Keratinocyte (primary cell): ENCODE results near the gene OR1M1. TPM values are rescaled to one million over a fixed set of nuclear protein-coding genes. Genes with fewer than 3 reads are reported as not detected.
"Not testable (repeated sequence)": the region's sequence is repeated elsewhere in the genome, so short reads cannot be mapped to it uniquely, and the experiment has no call there.

Experiments
- DNase-seq: peaks from one replicate; pipeline ENCODE4 v3.0.0-alpha.2; 2011; ENCODE audit warnings: low read depth, missing footprints, low spot score
- FAIRE-seq: peaks from 2 replicates; lab custom pipeline; 2011; peaks lifted over from hg19 to GRCh38; lab: Jason Lieb, UNC
- H2AFZ ChIP-seq: 2 replicates; pipeline ENCODE4 v1.6.0; 2012; ENCODE audit warnings: low read length, control low read depth, inconsistent platforms; ENCODE audit not compliant: control insufficient read depth
- H3K27ac ChIP-seq: 2 replicates; pipeline ENCODE4 v1.5.1; 2011; ENCODE audit warnings: low read length; ENCODE audit not compliant: control insufficient read depth, insufficient read depth
- H3K27me3 ChIP-seq: 3 replicates; pipeline ENCODE4 v1.6.0; 2011; ENCODE audit warnings: low read length; ENCODE audit not compliant: control insufficient read depth, insufficient read depth; ENCODE audit errors: extremely low read depth
- H3K36me3 ChIP-seq, 2 experiments: 2 replicates in 1 of 2; 3 replicates in 1 of 2; pipeline ENCODE4 v1.5.1; 2011; ENCODE audit warnings: low read length in 2 of 2, mild to moderate bottlenecking in 1 of 2; ENCODE audit not compliant: control insufficient read depth in 2 of 2, insufficient read depth in 2 of 2; ENCODE audit errors: extremely low read depth in 1 of 2
- H3K4me1 ChIP-seq: 3 replicates; pipeline ENCODE4 v1.5.1; 2011; ENCODE audit warnings: low read length; ENCODE audit not compliant: control insufficient read depth, insufficient read depth; ENCODE audit errors: extremely low read depth
- H3K4me2 ChIP-seq: 3 replicates; pipeline ENCODE4 v1.6.0; 2011; ENCODE audit warnings: low read depth, low read length; ENCODE audit not compliant: control insufficient read depth, insufficient read depth; ENCODE audit errors: extremely low read depth
- H3K4me3 ChIP-seq, 3 experiments: fragments of 200-600 bp in 1 of 3; sonication (generic) in 1 of 3; 2 replicates in 2 of 3; 3 replicates in 1 of 3; pipeline ENCODE4 v1.5.1; 2011 to 2016; ENCODE audit warnings: low read length in 3 of 3, mild to moderate bottlenecking in 3 of 3, control low read depth in 2 of 3, inconsistent platforms in 1 of 3, low read depth in 1 of 3, mixed read lengths in 1 of 3, mixed run types in 1 of 3, moderate library complexity in 1 of 3; ENCODE audit not compliant: control insufficient read depth in 2 of 3, insufficient read depth in 2 of 3; ENCODE audit errors: extremely low read depth in 1 of 3
- H3K79me2 ChIP-seq: 2 replicates; pipeline ENCODE4 v1.6.0; 2012; ENCODE audit warnings: low read length; ENCODE audit not compliant: control insufficient read depth, insufficient read depth
- H3K9ac ChIP-seq: 3 replicates; pipeline ENCODE4 v1.6.0; 2011; ENCODE audit warnings: low read length; ENCODE audit not compliant: control insufficient read depth, insufficient read depth; ENCODE audit errors: extremely low read depth
- H3K9me1 ChIP-seq: 3 replicates; pipeline ENCODE4 v1.6.0; 2011; ENCODE audit warnings: low read length; ENCODE audit not compliant: control insufficient read depth, insufficient read depth; ENCODE audit errors: extremely low read depth
- H3K9me3 ChIP-seq: 2 replicates; pipeline ENCODE4 v1.5.1; 2012; ENCODE audit warnings: low read depth, low read length; ENCODE audit not compliant: control insufficient read depth
- H4K20me1 ChIP-seq: 3 replicates; pipeline ENCODE4 v1.6.0; 2011; ENCODE audit warnings: low read length; ENCODE audit not compliant: control insufficient read depth, insufficient read depth; ENCODE audit errors: extremely low read depth
- EZH2 ChIP-seq: IDR thresholded peaks from one replicate; pipeline ENCODE4 v1.6.1; 2012; ENCODE audit warnings: inconsistent platforms, mild to moderate bottlenecking, low read length, moderate library complexity
- dilution Hi-C: fragments of 300-500 bp; cut with MboI; formaldehyde crosslinking; loops from one replicate; pipeline ENCODE4 v1.7.0; 2020; ENCODE audit warnings: low sequenced_read_pairs; ENCODE audit not compliant: extremely low pct_ligation_motif_present
- polyA plus RNA-seq, 5 experiments: library from polyadenylated mRNA; depleted of rRNA in 3 of 5; stranded (reverse) in 3 of 5; stranded (forward) in 1 of 5; unstranded in 1 of 5; fragments of >200 nt; gene quantifications; 1 replicate in 1 of 5; 2 replicates in 3 of 5; 3 replicates in 1 of 5; pipeline versions ENCODE4 v1.2.1 to v1.2.3, GENCODE V29; 2011 to 2012; ENCODE audit warnings: missing spikeins in 2 of 5, low read depth in 1 of 5, low replicate concordance in 1 of 5
- TF ChIP-seq, protein P1 (sequence below), 3 experiments: IDR thresholded peaks in 1 of 3; conservative IDR thresholded peaks in 1 of 3; optimal IDR thresholded peaks in 1 of 3; 2 replicates in 2 of 3; 3 replicates in 1 of 3; pipeline versions ENCODE3 to v1.5.1; 2011; ENCODE audit warnings: low read length in 3 of 3, mild to moderate bottlenecking in 3 of 3, moderate library complexity in 2 of 3, control low read depth in 1 of 3, inconsistent platforms in 1 of 3; ENCODE audit not compliant: insufficient read depth in 2 of 3; ENCODE audit errors: extremely low read depth in 1 of 3

The OR1M1 gene
- polyA plus RNA-seq, 1 donor (not counting 4 experiments of a cell fraction or from before 2014, with no cell fraction given) = not detected

DNA sequence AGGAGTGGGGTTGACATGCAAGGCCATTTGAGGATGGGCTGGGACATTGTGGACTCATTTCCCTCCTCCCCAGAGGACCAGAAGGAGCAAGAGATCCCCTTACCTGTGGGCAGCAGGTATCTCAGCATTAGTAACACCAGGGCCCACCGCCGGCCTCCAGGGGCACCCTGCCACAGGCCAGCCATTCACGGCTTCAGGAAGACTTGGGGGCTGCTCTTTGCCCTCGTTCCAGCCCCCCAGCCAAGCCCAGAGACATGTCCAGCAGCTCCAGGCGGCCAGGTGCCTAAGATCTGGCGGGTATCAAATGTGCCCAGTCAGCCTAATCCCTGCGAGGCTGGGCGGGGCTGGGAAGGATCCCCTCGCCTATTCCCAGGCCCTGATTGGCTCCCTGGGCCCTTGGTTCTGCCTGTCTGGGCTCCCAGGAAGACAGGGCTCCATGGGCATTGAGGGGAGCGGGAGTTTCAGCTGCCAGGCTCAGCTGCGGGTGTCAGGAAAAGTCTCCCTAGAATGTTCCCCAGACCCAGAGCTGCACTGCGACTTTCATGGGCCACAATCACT is 21.3 kb upstream of the OR1M1 start:
- no peak for TF ChIP-seq EZH2
- TF ChIP-seq, protein P1, sequence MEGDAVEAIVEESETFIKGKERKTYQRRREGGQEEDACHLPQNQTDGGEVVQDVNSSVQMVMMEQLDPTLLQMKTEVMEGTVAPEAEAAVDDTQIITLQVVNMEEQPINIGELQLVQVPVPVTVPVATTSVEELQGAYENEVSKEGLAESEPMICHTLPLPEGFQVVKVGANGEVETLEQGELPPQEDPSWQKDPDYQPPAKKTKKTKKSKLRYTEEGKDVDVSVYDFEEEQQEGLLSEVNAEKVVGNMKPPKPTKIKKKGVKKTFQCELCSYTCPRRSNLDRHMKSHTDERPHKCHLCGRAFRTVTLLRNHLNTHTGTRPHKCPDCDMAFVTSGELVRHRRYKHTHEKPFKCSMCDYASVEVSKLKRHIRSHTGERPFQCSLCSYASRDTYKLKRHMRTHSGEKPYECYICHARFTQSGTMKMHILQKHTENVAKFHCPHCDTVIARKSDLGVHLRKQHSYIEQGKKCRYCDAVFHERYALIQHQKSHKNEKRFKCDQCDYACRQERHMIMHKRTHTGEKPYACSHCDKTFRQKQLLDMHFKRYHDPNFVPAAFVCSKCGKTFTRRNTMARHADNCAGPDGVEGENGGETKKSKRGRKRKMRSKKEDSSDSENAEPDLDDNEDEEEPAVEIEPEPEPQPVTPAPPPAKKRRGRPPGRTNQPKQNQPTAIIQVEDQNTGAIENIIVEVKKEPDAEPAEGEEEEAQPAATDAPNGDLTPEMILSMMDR (optimal IDR thresholded peaks at IDR 0.05 in 1 of 3, IDR thresholded peaks at IDR 0.05 in 1 of 3, conservative IDR thresholded peaks at IDR 0.05 in 1 of 3; ENCODE audit: extremely low read depth in 1 of 3, insufficient read depth in 2 of 3, low read length in 3 of 3) = no peak
- no peaks in the 10 kb centered on the region for H3K79me2 ChIP-seq
- no peak overlapping the region for H3K4me2 ChIP-seq
- no peak for FAIRE-seq
- no peaks in the 10 kb centered on the region for H3K36me3 ChIP-seq
- no peaks in the 10 kb centered on the region for H3K9me1 ChIP-seq
- no peak overlapping the region for H2AFZ ChIP-seq
- H3K27ac ChIP-seq = no peak overlapping the region
- H3K4me1 ChIP-seq = no peaks in the 10 kb centered on the region
- H3K27me3 ChIP-seq = no peaks in the 10 kb centered on the region
- dilution Hi-C loops = no loop called here
- H3K9me3 ChIP-seq = no peaks in the 10 kb centered on the region
- no peak overlapping the region for H3K4me3 ChIP-seq
- no peak overlapping the region for H3K9ac ChIP-seq
- H4K20me1 ChIP-seq = no peaks in the 10 kb centered on the region
- DNase-seq = no peak

- H3K27me3 ChIP-seq = no peaks in the 10 kb centered on the region
- H4K20me1 ChIP-seq = no peaks in the 10 kb centered on the region
- H3K4me1 ChIP-seq = peaks cover 4% of the 10 kb centered on the region
- no peaks in the 10 kb centered on the region for H3K9me1 ChIP-seq
- no peaks in the 10 kb centered on the region for H3K9me3 ChIP-seq
- FAIRE-seq = no peak
- no peak for DNase-seq
- no peaks in the 10 kb centered on the region for H3K36me3 ChIP-seq
- H3K79me2 ChIP-seq = no peaks in the 10 kb centered on the region
- H3K9ac ChIP-seq = no peak overlapping the region
- TF ChIP-seq EZH2 = no peak
- TF ChIP-seq, protein P1 (optimal IDR thresholded peaks at IDR 0.05 in 1 of 3, IDR thresholded peaks at IDR 0.05 in 1 of 3, conservative IDR thresholded peaks at IDR 0.05 in 1 of 3; ENCODE audit: extremely low read depth in 1 of 3, insufficient read depth in 2 of 3, low read length in 3 of 3) = no peak
- no peak overlapping the region for H3K27ac ChIP-seq
- dilution Hi-C loops = no loop called here
- no peak overlapping the region for H3K4me3 ChIP-seq
- no peak overlapping the region for H2AFZ ChIP-seq
- no peak overlapping the region for H3K4me2 ChIP-seq
These were observed 16.8 kb upstream of the OR1M1 start for GRCh38 chr19:9070066-9070465.

GRCh38 chr19:9071720-9072119 is 15.1 kb upstream of the OR1M1 start:
- DNase-seq, FAIRE-seq, dilution Hi-C loops, H2AFZ ChIP-seq, H3K4me2 ChIP-seq, H3K9me1 ChIP-seq, H3K9me3 ChIP-seq, H3K4me3 ChIP-seq, H3K27me3 ChIP-seq, H3K79me2 ChIP-seq, H3K9ac ChIP-seq, H3K36me3 ChIP-seq, H4K20me1 ChIP-seq, H3K27ac ChIP-seq: not testable (repeated sequence)
- peaks cover 10% of the 10 kb centered on the region for H3K4me1 ChIP-seq
